Astrocyte (in vitro differentiated cells and primary cell): ENCODE results near the gene SLC43A3. TPM values are rescaled to one million over a fixed set of nuclear protein-coding genes. Genes with fewer than 3 reads are reported as not detected.
A peak's percentile ranks its signal among the peaks of the same experiment; 100 is the strongest.

Experiments
- DNase-seq: peaks from one replicate; pipeline ENCODE4 v3.0.0-alpha.2; 2010; ENCODE audit warnings: low read depth
- FAIRE-seq: peaks from 2 replicates; lab custom pipeline; 2011; peaks lifted over from hg19 to GRCh38; lab: Jason Lieb, UNC
- H2AFZ ChIP-seq: 2 replicates; pipeline ENCODE4 v1.6.0; 2012; ENCODE audit warnings: low read depth, low read length, inconsistent platforms
- H3K27ac ChIP-seq: 2 replicates; pipeline ENCODE4 v1.5.1; 2011; ENCODE audit warnings: low read depth, low read length, inconsistent platforms
- H3K27me3 ChIP-seq: 2 replicates; pipeline ENCODE4 v1.6.0; 2011; ENCODE audit warnings: low read length, inconsistent platforms; ENCODE audit not compliant: insufficient read depth
- H3K36me3 ChIP-seq: 2 replicates; pipeline ENCODE4 v1.5.1; 2011; ENCODE audit warnings: low read length, inconsistent platforms; ENCODE audit not compliant: insufficient read depth
- H3K4me1 ChIP-seq: 2 replicates; pipeline ENCODE4 v1.5.1; 2011; ENCODE audit warnings: low read length, inconsistent platforms; ENCODE audit not compliant: insufficient read depth
- H3K4me2 ChIP-seq: 2 replicates; pipeline ENCODE4 v1.6.0; 2012; ENCODE audit warnings: low read length, inconsistent platforms
- H3K4me3 ChIP-seq: 2 replicates; pipeline ENCODE4 v1.5.1; 2011; ENCODE audit warnings: low read depth, mild to moderate bottlenecking, low read length, inconsistent platforms; ENCODE audit not compliant: insufficient read depth
- H3K79me2 ChIP-seq: 2 replicates; pipeline ENCODE4 v1.6.0; 2012; ENCODE audit warnings: mild to moderate bottlenecking, low read length, inconsistent platforms; ENCODE audit not compliant: insufficient read depth
- H3K9ac ChIP-seq: 2 replicates; pipeline ENCODE4 v1.6.0; 2012; ENCODE audit warnings: mild to moderate bottlenecking, low read length, inconsistent platforms
- H3K9me3 ChIP-seq: 2 replicates; pipeline ENCODE4 v1.5.1; 2012; ENCODE audit warnings: low read depth, mild to moderate bottlenecking, low read length, inconsistent platforms; ENCODE audit not compliant: insufficient read depth
- H4K20me1 ChIP-seq: 2 replicates; pipeline ENCODE4 v1.6.0; 2012; ENCODE audit warnings: low read length, inconsistent platforms; ENCODE audit not compliant: insufficient read depth
- H3K27ac Mint-ChIP-seq: one replicate; pipeline ENCODE4 v1.8.0; 2021; ENCODE audit warnings: mild to moderate bottlenecking, mixed read lengths; ENCODE audit not compliant: unreplicated experiment
- H3K27me3 Mint-ChIP-seq: one replicate; pipeline ENCODE4 v1.8.0; 2021; ENCODE audit warnings: low read depth, mixed read lengths; ENCODE audit not compliant: unreplicated experiment
- H3K36me3 Mint-ChIP-seq: one replicate; pipeline ENCODE4 v1.8.0; 2021; ENCODE audit warnings: low read depth, mixed read lengths; ENCODE audit not compliant: unreplicated experiment
- H3K4me1 Mint-ChIP-seq: one replicate; pipeline ENCODE4 v1.8.0; 2021; ENCODE audit warnings: low read depth, mixed read lengths; ENCODE audit not compliant: unreplicated experiment
- H3K4me3 Mint-ChIP-seq: one replicate; pipeline ENCODE4 v1.8.0; 2021; ENCODE audit warnings: mild to moderate bottlenecking, moderate library complexity, mixed read lengths; ENCODE audit not compliant: unreplicated experiment
- H3K9me3 Mint-ChIP-seq: one replicate; pipeline ENCODE4 v1.8.0; 2021; ENCODE audit warnings: mild to moderate bottlenecking, mixed read lengths; ENCODE audit not compliant: unreplicated experiment
- CTCF ChIP-seq: IDR thresholded peaks from 2 replicates; pipeline ENCODE4 v1.5.1; 2011; ENCODE audit warnings: low read depth, mild to moderate bottlenecking, inconsistent platforms, low read length, moderate library complexity; ENCODE audit not compliant: insufficient read depth
- EZH2 ChIP-seq: IDR thresholded peaks from 2 replicates; pipeline ENCODE4 v1.6.1; 2012; ENCODE audit warnings: mild to moderate bottlenecking, low read length, inconsistent platforms; ENCODE audit not compliant: insufficient read depth
- total RNA-seq: library from RNA; stranded (reverse); gene quantifications from 2 replicates; pipeline ENCODE4 v1.2.1, GENCODE V29; 2021

The SLC43A3 gene
- total RNA-seq, 1 donor from 2014 or later = 16.4 TPM

- no peak for DNase-seq
- Histone ChIP-seq H3K27me3 (peaks cover 4% of the 10 kb centered on the region), H3K9me3 (no peaks in the 10 kb centered on the region), H4K20me1 (no peaks in the 10 kb centered on the region), H2AFZ (no peak overlapping the region), H3K36me3 (no peaks in the 10 kb centered on the region), H3K4me2 (no peak overlapping the region), H3K9ac (no peak overlapping the region), H3K27ac (no peak overlapping the region), H3K4me3 (no peak overlapping the region), H3K4me1 (peaks cover 52% of the 10 kb centered on the region), H3K79me2 (peaks cover 4% of the 10 kb centered on the region)
- Mint-ChIP-seq H3K27ac (no peak overlapping the region), H3K9me3 (no peaks in the 10 kb centered on the region), H3K4me3 (no peak overlapping the region), H3K27me3 (peaks cover 14% of the 10 kb centered on the region), H3K4me1 (peaks cover 32% of the 10 kb centered on the region), H3K36me3 (peaks cover 2% of the 10 kb centered on the region)
- TF ChIP-seq CTCF (no peak), EZH2 (no peak)
- peak; percentile 5 for FAIRE-seq
Measured at GRCh38 chr11:57428643-57429042, 1.7 kb upstream of the SLC43A3 start.

- Histone ChIP-seq H2AFZ (no peak overlapping the region), H4K20me1 (no peaks in the 10 kb centered on the region), H3K27ac (peak overlapping the region; percentile 69), H3K27me3 (peaks cover 4% of the 10 kb centered on the region), H3K4me3 (no peak overlapping the region), H3K4me2 (peak overlapping the region; percentile 87), H3K79me2 (peaks cover 4% of the 10 kb centered on the region), H3K9ac (peak overlapping the region; percentile 69), H3K4me1 (peaks cover 46% of the 10 kb centered on the region), H3K9me3 (no peaks in the 10 kb centered on the region), H3K36me3 (no peaks in the 10 kb centered on the region)
- H3K4me1 Mint-ChIP-seq = peaks cover 30% of the 10 kb centered on the region
- no peaks in the 10 kb centered on the region for H3K9me3 Mint-ChIP-seq
- no peak overlapping the region for H3K4me3 Mint-ChIP-seq
- peaks cover 2% of the 10 kb centered on the region for H3K36me3 Mint-ChIP-seq
- peak overlapping the region; percentile 76 for H3K27ac Mint-ChIP-seq
- FAIRE-seq (no peak), DNase-seq (peak; percentile 76)
- peaks cover 14% of the 10 kb centered on the region for H3K27me3 Mint-ChIP-seq
- TF ChIP-seq CTCF (no peak), EZH2 (no peak)
Measured at GRCh38 chr11:57427727-57428082, 784 bp upstream of the SLC43A3 start.

DNA sequence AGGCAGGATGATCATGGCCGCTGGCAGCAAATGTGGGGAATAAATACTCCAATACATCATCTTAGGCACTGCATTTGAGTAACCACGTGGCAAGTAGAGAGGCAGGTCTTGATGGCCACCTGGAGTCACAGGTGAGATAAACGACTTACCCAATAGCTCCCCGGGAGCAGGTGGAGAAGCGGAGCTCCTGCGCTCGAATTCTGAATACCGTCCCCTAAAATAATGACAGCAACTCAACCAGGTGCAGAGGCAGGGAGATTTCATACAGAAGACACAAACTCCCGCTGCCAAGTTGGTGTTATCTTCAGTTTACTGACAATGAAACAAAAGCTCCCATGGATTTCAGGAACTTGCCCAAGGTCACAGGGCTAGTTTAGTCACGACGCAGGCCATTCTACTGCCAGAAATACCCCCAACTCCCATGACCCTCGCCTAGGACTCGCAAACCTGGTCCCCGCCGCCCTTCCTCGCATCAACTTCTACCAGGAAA is 437 bp downstream of the SLC43A3 start:
- H3K27ac ChIP-seq = peak overlapping the region; percentile 43
- H2AFZ ChIP-seq = peak overlapping the region; percentile 46
- FAIRE-seq (no peak), DNase-seq (no peak)
- peak overlapping the region; percentile 69 for H3K9ac ChIP-seq
- no peaks in the 10 kb centered on the region for H4K20me1 ChIP-seq
- H3K4me3 ChIP-seq = peak overlapping the region; percentile 51
- H3K4me2 ChIP-seq = peak overlapping the region; percentile 87
- Mint-ChIP-seq H3K27me3 (peaks cover 14% of the 10 kb centered on the region), H3K27ac (peak overlapping the region; percentile 53), H3K4me3 (peak overlapping the region; percentile 80), H3K36me3 (peaks cover 2% of the 10 kb centered on the region), H3K4me1 (peaks cover 22% of the 10 kb centered on the region), H3K9me3 (no peaks in the 10 kb centered on the region)
- H3K36me3 ChIP-seq = no peaks in the 10 kb centered on the region
- TF ChIP-seq CTCF = no peak
- no peak for TF ChIP-seq EZH2
- no peaks in the 10 kb centered on the region for H3K9me3 ChIP-seq
- H3K27me3 ChIP-seq = peaks cover 4% of the 10 kb centered on the region
- H3K4me1 ChIP-seq = peaks cover 40% of the 10 kb centered on the region
- peaks cover 4% of the 10 kb centered on the region for H3K79me2 ChIP-seq
